ENCODE measurements around the gene MAP2K7.

- TF ChIP-seq CTCF (IDR thresholded peaks at IDR 0.05; ENCODE audit: borderline replicate concordance, extremely low read depth, low read length, poor library complexity, severe bottlenecking) = no peak
- no peak for TF ChIP-seq EZH2 (IDR thresholded peaks at IDR 0.05; ENCODE audit: borderline replicate concordance, low read depth, low read length, severe bottlenecking)
These were observed 39.0 kb upstream of the MAP2K7 start for GRCh38 chr19:7864690-7865074.

Measured in DND-41 (cell line).